ENCODE results near the gene AUP1. TPM values are rescaled to one million over a fixed set of nuclear protein-coding genes. Genes with fewer than 3 reads are reported as not detected.

AUP1 gene
- total RNA-seq, 1 experiment from 2014 or later = 132 TPM

Other genes with a start within 250 kb of the AUP1 start
- gene SLC4A5, start 186.3 kb downstream of the AUP1 start, total RNA-seq (2014; rRNA removed; shearing (Covaris generic)) = 0.10 TPM in 1 of 2 replicates, not detected in the other
- gene DCTN1, start 149.4 kb downstream of the AUP1 start, total RNA-seq (2014; rRNA removed; shearing (Covaris generic)) = 88.8 and 93.3 TPM in 2 replicates
- 1.2 and 1.3 TPM in 2 replicates for gene C2orf81, start 108.1 kb downstream of the AUP1 start, total RNA-seq (2014; rRNA removed; shearing (Covaris generic))
- gene WDR54, start 108.0 kb downstream of the AUP1 start, total RNA-seq (2014; rRNA removed; shearing (Covaris generic)) = 119 and 120 TPM in 2 replicates
- gene RTKN, start 87.8 kb downstream of the AUP1 start, total RNA-seq (2014; rRNA removed; shearing (Covaris generic)) = 15.1 and 17.7 TPM in 2 replicates
- 15.5 and 27.3 TPM in 2 replicates for gene INO80B, start 74.6 kb downstream of the AUP1 start, total RNA-seq (2014; rRNA removed; shearing (Covaris generic))
- 66.5 and 70.5 TPM in 2 replicates for gene WBP1, start 71.3 kb downstream of the AUP1 start, total RNA-seq (2014; rRNA removed; shearing (Covaris generic))
- gene MOGS, start 64.3 kb downstream of the AUP1 start, total RNA-seq (2014; rRNA removed; shearing (Covaris generic)) = 41.0 and 44.6 TPM in 2 replicates
- 86.4 and 95.5 TPM in 2 replicates for gene MRPL53, start 57.0 kb downstream of the AUP1 start, total RNA-seq (2014; rRNA removed; shearing (Covaris generic))
- 12.3 and 14.3 TPM in 2 replicates for gene CCDC142, start 46.7 kb downstream of the AUP1 start, total RNA-seq (2014; rRNA removed; shearing (Covaris generic))
- 17.3 and 17.5 TPM in 2 replicates for gene TTC31, start 46.6 kb downstream of the AUP1 start, total RNA-seq (2014; rRNA removed; shearing (Covaris generic))
- 6.7 and 10.6 TPM in 2 replicates for gene LBX2, start 30.1 kb downstream of the AUP1 start, total RNA-seq (2014; rRNA removed; shearing (Covaris generic))
- gene PCGF1, start 22.0 kb downstream of the AUP1 start, total RNA-seq (2014; rRNA removed; shearing (Covaris generic)) = 42.3 and 44.7 TPM in 2 replicates
- gene TLX2, start 15.3 kb downstream of the AUP1 start, total RNA-seq (2014; rRNA removed; shearing (Covaris generic)) = 4.2 and 5.5 TPM in 2 replicates
- gene DQX1, start 3.5 kb downstream of the AUP1 start, total RNA-seq (2014; rRNA removed; shearing (Covaris generic)) = 0.20 and 0.36 TPM in 2 replicates
- 70.3 and 71.4 TPM in 2 replicates for gene HTRA2, start 227 bp upstream of the AUP1 start, total RNA-seq (2014; rRNA removed; shearing (Covaris generic))
- 93.6 and 108 TPM in 2 replicates for gene LOXL3, start 24.2 kb upstream of the AUP1 start, total RNA-seq (2014; rRNA removed; shearing (Covaris generic))
- 1.8 and 3.1 TPM in 2 replicates for gene DOK1, start 25.0 kb upstream of the AUP1 start, total RNA-seq (2014; rRNA removed; shearing (Covaris generic))
- gene M1AP, start 118.6 kb upstream of the AUP1 start, total RNA-seq (2014; rRNA removed; shearing (Covaris generic)) = 0.36 TPM in 1 of 2 replicates, not detected in the other
- 6.4 and 7.1 TPM in 2 replicates for gene SEMA4F, start 124.5 kb upstream of the AUP1 start, total RNA-seq (2014; rRNA removed; shearing (Covaris generic))

Data from RPMI7951 (cell line).